Testis (tissue), 3 donors: ENCODE data around the gene TMEM98. TPM values are rescaled to one million over a fixed set of nuclear protein-coding genes. Genes with fewer than 3 reads are reported as not detected.
"Not testable (repeated sequence)": the region's sequence is repeated elsewhere in the genome, so short reads cannot be mapped to it uniquely, and the experiment has no call there.

Source experiments
- DNase-seq: peaks from one replicate; pipeline ENCODE4 v3.0.0-alpha.2; 2019
- H3K27ac ChIP-seq, 2 donors: fragments of 200-600 bp; sonication (generic); one replicate each; pipeline ENCODE4 v1.5.1; 2019
- H3K27me3 ChIP-seq: fragments of 200-600 bp; sonication (generic); one replicate; pipeline ENCODE4 v1.5.1; 2019
- H3K36me3 ChIP-seq: fragments of 200-600 bp; sonication (generic); one replicate; pipeline ENCODE4 v1.5.1; 2017; ENCODE audit warnings: low read depth; ENCODE audit errors: missing control alignments
- H3K4me1 ChIP-seq: fragments of 200-600 bp; sonication (generic); one replicate; pipeline ENCODE4 v1.5.1; 2019
- H3K4me3 ChIP-seq, 2 donors: fragments of 200-600 bp; sonication (generic); one replicate each; pipeline ENCODE4 v1.5.1; 2017 to 2019
- H3K9me3 ChIP-seq: fragments of 200-600 bp; sonication (generic); one replicate; pipeline ENCODE4 v1.5.1; 2017
- CTCF ChIP-seq, 3 experiments: fragments of 450-650 bp in 2 of 3; fragments of 200-600 bp in 1 of 3; sonication (generic) in 1 of 3; IDR thresholded peaks; one replicate each; pipeline ENCODE4 v1.5.1; 2016 to 2019; ENCODE audit warnings: antibody characterized with exemption in 3 of 3, mild to moderate bottlenecking in 2 of 3, moderate library complexity in 1 of 3
- POLR2A ChIP-seq: fragments of 450-650 bp; IDR thresholded peaks from one replicate; pipeline ENCODE4 v1.6.1; 2017; ENCODE audit warnings: antibody characterized with exemption, mild to moderate bottlenecking, moderate library complexity
- WGBS, 2 donors: methylation state at CpG; one replicate each; pipeline ENCODE4 v1.1.5; 2018; 5-methylcytosine and 5-hydroxymethylcytosine counted together
- intact Hi-C: fragments of 100-400 bp; cut with DNase I; formaldehyde crosslinking; loops from one replicate; pipeline ENCODE4 v1.15.1; 2023; ENCODE audit warnings: low total_unique reads
- polyA plus RNA-seq: library from polyadenylated mRNA; stranded (reverse); fragments of 350-450 nt; fragmentation: Illumina TruSeq; extraction: RNeasy Lipid Tissue Mini Kit (QIAGEN cat#74804); gene quantifications from one replicate; pipeline ENCODE4 v1.2.3, GENCODE V29; 2014; ENCODE audit warnings: low read depth, low replicate concordance; ENCODE audit not compliant: insufficient read depth
- total RNA-seq, 2 donors: library from RNA; depleted of rRNA; stranded (reverse); fragments of >200 nt; gene quantifications; one replicate each; pipeline ENCODE4 v1.2.3, GENCODE V29; 2016

TMEM98 gene
- total and polyA plus RNA-seq, 3 donors from 2014 or later = 39.0 to 66.9 (median 64.9) TPM

DNA sequence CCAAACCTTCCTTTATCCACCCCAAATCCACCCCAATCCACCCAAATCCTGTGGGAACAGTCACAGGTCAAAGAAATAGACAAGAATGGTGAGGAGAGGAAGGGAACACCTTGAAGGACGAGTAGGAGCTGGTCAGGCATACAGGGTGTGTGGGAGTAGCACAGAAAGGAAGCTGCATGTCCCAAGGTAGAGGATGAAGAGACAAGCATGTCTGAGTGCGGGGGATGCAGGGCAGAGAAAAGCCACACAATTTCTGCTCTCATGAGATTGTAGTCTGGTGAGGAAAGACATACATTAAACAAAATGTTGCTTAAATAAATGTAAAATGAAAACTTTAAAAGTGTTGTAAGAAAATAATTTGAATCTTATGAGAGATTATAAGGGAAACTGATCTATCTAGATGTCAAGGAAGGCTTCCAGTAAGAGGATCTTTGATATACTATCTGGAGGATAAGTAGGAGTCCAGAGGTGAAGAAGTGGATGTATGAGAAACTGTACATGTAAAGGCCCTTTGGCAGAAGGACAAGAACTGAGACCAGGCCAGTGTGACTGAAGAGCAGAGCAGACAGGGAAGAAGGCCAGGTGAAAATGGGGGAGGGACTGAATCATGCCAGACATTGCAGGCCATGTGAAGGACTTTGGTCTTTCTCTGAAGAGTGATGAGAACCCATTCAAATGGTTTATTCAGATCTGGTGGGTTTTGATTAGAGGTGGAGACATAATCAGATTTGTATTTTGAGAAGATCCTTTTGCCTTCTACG, 18.6 kb downstream of the TMEM98 start:
- 57 to 67% methylated on average over 3 of the region's 3 CpGs for WGBS, 2 donors

DNA sequence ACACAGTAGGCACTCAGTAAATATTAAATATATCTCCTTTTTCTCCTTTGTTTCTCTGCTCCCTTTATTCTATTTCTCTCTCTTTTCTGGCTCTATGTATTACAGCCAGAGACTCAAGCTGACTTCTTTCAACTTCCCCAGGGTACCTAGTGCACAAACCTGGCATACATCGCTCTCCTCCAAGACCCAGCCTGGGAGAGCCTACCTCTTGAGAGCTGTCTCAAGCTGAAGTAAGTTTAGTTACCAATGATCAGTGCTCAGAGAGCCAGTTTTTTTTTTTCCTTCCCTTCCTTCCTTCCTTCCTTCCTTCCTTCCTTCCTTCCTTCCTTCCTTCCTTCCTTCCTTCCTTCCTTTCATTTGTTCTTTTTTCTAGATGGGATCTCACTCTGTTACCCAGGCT, 19.8 kb downstream of the TMEM98 start:
- H3K27me3 ChIP-seq = no peaks in the 10 kb centered on the region
- no peaks in the 10 kb centered on the region for H3K4me1 ChIP-seq
- TF ChIP-seq CTCF (IDR thresholded peaks at IDR 0.05) = no peak
- no peak overlapping the region for H3K27ac ChIP-seq
- no peak for DNase-seq
- no peaks in the 10 kb centered on the region for H3K9me3 ChIP-seq
- WGBS, 2 donors = 100% methylated on average over 1 of the region's 1 CpG
- no peak overlapping the region for H3K4me3 ChIP-seq
- H3K36me3 ChIP-seq = no peaks in the 10 kb centered on the region
- intact Hi-C loops = no loop called here

More for the DNA sequence above, 18.6 kb downstream of the TMEM98 start:
- no peaks in the 10 kb centered on the region for H3K4me1 ChIP-seq
- H3K36me3 ChIP-seq = no peaks in the 10 kb centered on the region
- TF ChIP-seq POLR2A (no peak), CTCF (IDR thresholded peaks at IDR 0.05) (no peak)
- no peak overlapping the region for H3K4me3 ChIP-seq
- intact Hi-C loops = no loop called here
- H3K27me3 ChIP-seq = no peaks in the 10 kb centered on the region
- no peak overlapping the region for H3K27ac ChIP-seq
- no peaks in the 10 kb centered on the region for H3K9me3 ChIP-seq
- no peak for DNase-seq

- H3K9me3 ChIP-seq = no peaks in the 10 kb centered on the region
- no peak overlapping the region for H3K4me3 ChIP-seq
- H3K4me1 ChIP-seq = no peaks in the 10 kb centered on the region
- TF ChIP-seq POLR2A (no peak), CTCF (IDR thresholded peaks at IDR 0.05) (no peak)
- no peak for DNase-seq
- 75 to 78% methylated on average over 7 of the region's 7 CpGs for WGBS, 2 donors
- intact Hi-C loops = no loop called here
- no peaks in the 10 kb centered on the region for H3K36me3 ChIP-seq
- no peaks in the 10 kb centered on the region for H3K27me3 ChIP-seq
- H3K27ac ChIP-seq = no peak overlapping the region
Measured at GRCh38 chr17:32949181-32949580, 21.2 kb downstream of the TMEM98 start.

- H3K36me3 ChIP-seq, DNase-seq, H3K9me3 ChIP-seq, intact Hi-C loops, H3K27ac ChIP-seq, H3K4me3 ChIP-seq, H3K27me3 ChIP-seq, H3K4me1 ChIP-seq: not testable (repeated sequence)
- WGBS, 2 donors = 72 to 81% methylated on average over 1 of the region's 1 CpG
Measured at GRCh38 chr17:32952491-32952890, 24.5 kb downstream of the TMEM98 start.

GRCh38 chr17:32953045-32953444, 25.1 kb downstream of the TMEM98 start:
- H3K4me3 ChIP-seq = no peak overlapping the region
- intact Hi-C loops = no loop called here
- TF ChIP-seq CTCF (IDR thresholded peaks at IDR 0.05) (no peak), POLR2A (no peak)
- no peak for DNase-seq
- H3K36me3 ChIP-seq = no peaks in the 10 kb centered on the region
- no peaks in the 10 kb centered on the region for H3K4me1 ChIP-seq
- H3K27ac ChIP-seq = no peak overlapping the region
- no peaks in the 10 kb centered on the region for H3K27me3 ChIP-seq
- H3K9me3 ChIP-seq = no peaks in the 10 kb centered on the region
